ENCODE measurements around the gene HTATSF1. TPM values are rescaled to one million over a fixed set of nuclear protein-coding genes. Genes with fewer than 3 reads are reported as not detected.

HTATSF1 gene
- total RNA-seq, 1 experiment from 2014 or later, result 39.7 TPM

- TF ChIP-seq ELF1 (IDR thresholded peaks at IDR 0.05; ENCODE audit: borderline replicate concordance, low read depth), result no peak
Measured at GRCh38 chrX:136450050-136450830, 47.2 kb upstream of the HTATSF1 start (continued).

- POLR2A ChIA-PET, result no interaction called here
- Histone ChIP-seq H3K36me3 (ENCODE audit: control insufficient read depth in 1 of 2, insufficient read depth in 2 of 2, low read length in 2 of 2) (no peaks in the 10 kb centered on the region), H2AFZ (ENCODE audit: low read depth, low read length, poor library complexity, severe bottlenecking) (no peak overlapping the region), H3K9ac (ENCODE audit: low read length) (no peak overlapping the region), H3K4me1 (ENCODE audit: control insufficient read depth in 1 of 2, insufficient read depth in 2 of 2, low read length in 2 of 2) (peaks cover 2 to 6% of the 10 kb centered on the region in 2 experiments; a peak in 1 of 4 replicates), H3K9me2 (ENCODE audit: insufficient read depth) (no peaks in the 10 kb centered on the region), H3K27ac (ENCODE audit: low read depth, low read length) (no peak overlapping the region), H4K20me1 (ENCODE audit: insufficient read depth) (no peaks in the 10 kb centered on the region), H3K9me3 (ENCODE audit: control insufficient read depth in 1 of 2, insufficient read depth in 1 of 2, low read depth in 1 of 2, low read length in 2 of 2) (no peaks in the 10 kb centered on the region), H3K4me3 (replicated peaks in 1 of 2; ENCODE audit: low read depth in 1 of 2, low read length in 2 of 2) (no peak overlapping the region), H3K4me2 (ENCODE audit: low read length) (no peak overlapping the region), H3K27me3 (ENCODE audit: insufficient read depth, low read length) (no peaks in the 10 kb centered on the region), H3K79me2 (ENCODE audit: insufficient read depth, low read length) (no peaks in the 10 kb centered on the region)
- no peak for TF ChIP-seq SRF (IDR thresholded peaks at IDR 0.05; ENCODE audit: low read depth)
- TF ChIP-seq RAD21 (IDR thresholded peaks at IDR 0.05; ENCODE audit: low read depth), result no peak
- CTCF ChIA-PET, result no interaction called here
- RAD21 ChIA-PET (ENCODE audit: low non-redundant PET in 1 of 2, low total read pairs in 2 of 2, uncharacterized antibody in 2 of 2, unreplicated experiment in 2 of 2), result no interaction called here
- DNase-seq (ENCODE audit: low read depth, low spot score), result no peak
- intact Hi-C loops (cut with micrococcal nuclease), result no loop called here
- ATAC-seq, result no peak
- BruUV-seq (replicated peaks), result no TSS peak
Measured at GRCh38 chrX:136452614-136453013, 44.8 kb upstream of the HTATSF1 start.

- H3K9me3 ChIP-seq (ENCODE audit: control insufficient read depth in 1 of 2, insufficient read depth in 1 of 2, low read depth in 1 of 2, low read length in 2 of 2), result no peaks in the 10 kb centered on the region
- no peak overlapping the region for H2AFZ ChIP-seq (ENCODE audit: low read depth, low read length, poor library complexity, severe bottlenecking)
- POLR2A ChIA-PET, result no interaction called here
- BruUV-seq (replicated peaks), result no TSS peak
- no peak overlapping the region for H3K27ac ChIP-seq (ENCODE audit: low read depth, low read length)
- H3K4me3 ChIP-seq (replicated peaks in 1 of 2; ENCODE audit: low read depth in 1 of 2, low read length in 2 of 2), result no peak overlapping the region
- ATAC-seq, result no peak
- no peaks in the 10 kb centered on the region for H4K20me1 ChIP-seq (ENCODE audit: insufficient read depth)
- no peaks in the 10 kb centered on the region for H3K9me2 ChIP-seq (ENCODE audit: insufficient read depth)
- no peak for TF ChIP-seq POLR2AphosphoS5 (IDR thresholded peaks at IDR 0.05; ENCODE audit: low read depth, low read length)
- no peak for TF ChIP-seq REST (IDR thresholded peaks at IDR 0.05; ENCODE audit: low read depth)
- no peak for TF ChIP-seq SRF (IDR thresholded peaks at IDR 0.05; ENCODE audit: low read depth)
- TF ChIP-seq CTCF (IDR thresholded peaks at IDR 0.05 in 2 of 3, conservative IDR thresholded peaks at IDR 0.05 in 1 of 3; ENCODE audit: borderline replicate concordance in 1 of 3, insufficient read depth in 1 of 3, low read depth in 2 of 3, low read length in 2 of 3), result no peak
- no peak for TF ChIP-seq ZNF274 (IDR thresholded peaks at IDR 0.05; ENCODE audit: low read depth, low read length)
- TF ChIP-seq ATF3 (IDR thresholded peaks at IDR 0.05), result no peak
- no peak overlapping the region for H3K9ac ChIP-seq (ENCODE audit: low read length)
- H3K4me1 ChIP-seq (ENCODE audit: control insufficient read depth in 1 of 2, insufficient read depth in 2 of 2, low read length in 2 of 2), result peaks cover 2 to 6% of the 10 kb centered on the region in 2 experiments; a peak in 1 of 4 replicates
- no peaks in the 10 kb centered on the region for H3K79me2 ChIP-seq (ENCODE audit: insufficient read depth, low read length)
- H3K4me2 ChIP-seq (ENCODE audit: low read length), result no peak overlapping the region
- no peak for DNase-seq (ENCODE audit: low read depth, low spot score)
- no peaks in the 10 kb centered on the region for H3K36me3 ChIP-seq (ENCODE audit: control insufficient read depth in 1 of 2, insufficient read depth in 2 of 2, low read length in 2 of 2)
- intact Hi-C loops (cut with micrococcal nuclease), result no loop called here
- CTCF ChIA-PET, result no interaction called here
- RAD21 ChIA-PET (ENCODE audit: low non-redundant PET in 1 of 2, low total read pairs in 2 of 2, uncharacterized antibody in 2 of 2, unreplicated experiment in 2 of 2), result no interaction called here
- H3K27me3 ChIP-seq (ENCODE audit: insufficient read depth, low read length), result no peaks in the 10 kb centered on the region
Measured at GRCh38 chrX:136453114-136453513, 44.3 kb upstream of the HTATSF1 start.
